Stimulated activated CD4-positive, alpha-beta T cell treated with anti-CD3 and anti-CD28 coated beads, Interleukin-1b, Interleukin-23, amount 100 ng/mL, for 24 hours (primary cell): ENCODE results near the gene CLTC.

Experiments
- DNase-seq, 4 experiments: peaks; one replicate each; pipeline ENCODE4 v3.0.0-alpha.2; 2020; ENCODE audit warnings: low read depth in 4 of 4, low spot score in 1 of 4

The CLTC gene

DNA sequence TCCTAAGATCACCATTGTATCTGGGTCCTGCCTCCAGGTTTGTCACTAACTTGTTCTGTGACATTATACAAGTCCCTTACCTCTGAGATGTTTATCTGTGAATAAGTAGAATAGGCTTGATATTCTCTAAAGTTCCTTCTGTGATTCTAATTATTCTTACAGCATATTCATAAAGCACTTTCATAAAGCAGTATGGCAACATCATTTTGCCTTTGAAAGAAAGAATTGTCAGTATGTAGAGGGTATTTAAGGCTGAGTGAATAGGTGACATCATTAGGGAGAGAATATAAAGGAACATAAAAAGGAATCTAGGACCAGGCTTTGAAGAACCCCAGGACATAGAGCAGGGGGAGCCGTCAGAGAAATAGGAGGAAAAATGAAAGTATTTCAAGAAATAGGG is 103.3 kb downstream of the CLTC start:
- DNase-seq = no peak

DNA sequence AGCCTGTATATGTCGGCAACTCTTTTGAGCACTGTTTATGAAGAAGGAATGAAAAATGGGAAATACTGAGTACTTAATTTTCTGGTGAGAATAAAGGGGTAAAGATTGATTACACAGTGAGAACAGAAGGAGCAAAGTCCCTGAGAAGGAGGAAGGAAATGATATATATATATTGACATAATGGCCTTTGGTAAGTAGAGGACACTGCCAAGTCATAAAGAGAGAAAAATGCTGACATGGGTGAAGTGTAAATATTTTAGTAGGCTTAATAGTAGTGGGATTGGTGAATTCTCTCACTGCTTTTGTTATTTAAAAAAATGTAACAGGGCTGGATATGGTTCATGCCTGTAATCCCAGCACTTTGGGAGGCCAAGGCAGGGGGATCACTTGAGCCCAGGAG is 103.9 kb downstream of the CLTC start:
- DNase-seq = no peak

DNA sequence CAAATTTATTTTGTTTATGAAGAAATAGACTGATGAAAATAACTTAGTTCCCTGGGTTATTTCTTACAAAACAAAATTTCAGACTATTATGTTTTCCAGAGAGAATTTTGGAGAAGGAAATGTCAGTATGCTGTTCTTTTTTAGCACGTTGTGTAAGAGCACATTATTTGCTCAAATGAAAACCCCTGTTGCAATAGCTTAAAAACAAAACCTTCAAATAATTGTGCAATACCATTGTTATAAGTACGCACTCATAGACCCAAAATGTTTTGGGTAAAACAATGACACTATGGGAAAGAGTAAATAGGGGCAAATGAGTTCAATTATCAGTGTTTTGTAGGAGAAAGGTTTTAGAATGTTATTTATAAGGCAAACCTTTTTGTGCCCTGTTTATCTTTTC is 106.0 kb downstream of the CLTC start:
- DNase-seq = no peak

DNA sequence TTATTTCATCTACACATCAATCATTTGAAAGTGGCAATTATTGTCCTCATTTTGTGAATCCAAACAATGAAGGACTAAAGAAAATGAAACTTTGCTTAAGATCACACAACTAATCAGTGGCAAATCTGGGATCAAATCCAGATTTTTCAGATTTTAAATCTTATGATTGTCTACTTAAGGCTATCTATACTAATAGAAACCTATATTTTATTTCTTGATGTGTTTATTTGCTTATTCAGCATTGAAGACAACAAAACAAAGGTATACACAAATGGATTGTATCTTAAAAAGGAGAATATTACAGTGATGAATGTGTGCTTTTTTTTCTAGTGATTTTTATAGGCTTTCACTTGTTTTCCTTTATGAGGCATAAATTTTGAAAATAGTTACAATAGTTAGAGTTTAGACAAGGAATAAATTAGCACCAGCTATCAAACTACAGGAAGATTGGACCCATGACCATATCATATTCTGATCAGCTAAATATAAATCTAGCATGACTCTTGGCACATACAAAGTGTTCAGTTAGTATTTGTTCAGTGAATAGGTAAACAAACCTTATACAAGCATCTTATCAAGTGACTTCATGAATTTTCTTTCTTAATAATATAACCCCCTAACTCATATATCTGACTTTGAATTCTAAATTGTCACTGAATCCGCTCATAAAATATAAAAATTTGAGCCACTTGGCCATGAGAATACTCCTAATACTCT is 108.3 kb downstream of the CLTC start:
- no peak for DNase-seq

DNA sequence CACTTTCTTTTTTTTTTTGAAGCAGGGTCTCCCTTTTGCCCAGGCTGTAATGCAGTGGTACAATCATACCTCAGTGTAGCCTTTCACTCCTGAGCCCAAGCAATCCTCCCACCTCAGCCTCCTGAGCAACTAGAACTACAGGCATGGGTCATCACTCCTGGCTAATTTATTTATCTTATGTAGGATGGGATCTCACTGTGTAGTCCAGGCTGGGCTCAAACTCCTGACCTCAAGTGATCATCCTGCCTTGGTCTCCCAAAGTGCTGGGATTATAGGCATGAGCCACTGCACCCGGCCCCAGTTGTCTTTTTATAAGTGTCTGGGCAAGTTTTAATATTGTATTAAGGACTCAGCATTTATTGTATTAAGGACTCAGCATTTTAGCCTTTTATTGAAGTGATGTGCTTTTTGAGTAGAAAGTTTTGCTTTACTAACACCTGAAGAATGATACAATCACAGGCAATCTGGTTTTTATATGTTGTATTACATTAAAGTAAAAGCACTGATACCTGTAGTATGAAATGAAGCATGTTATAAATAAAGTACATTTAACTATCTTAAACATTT is 110.7 kb downstream of the CLTC start:
- no peak for DNase-seq

DNA sequence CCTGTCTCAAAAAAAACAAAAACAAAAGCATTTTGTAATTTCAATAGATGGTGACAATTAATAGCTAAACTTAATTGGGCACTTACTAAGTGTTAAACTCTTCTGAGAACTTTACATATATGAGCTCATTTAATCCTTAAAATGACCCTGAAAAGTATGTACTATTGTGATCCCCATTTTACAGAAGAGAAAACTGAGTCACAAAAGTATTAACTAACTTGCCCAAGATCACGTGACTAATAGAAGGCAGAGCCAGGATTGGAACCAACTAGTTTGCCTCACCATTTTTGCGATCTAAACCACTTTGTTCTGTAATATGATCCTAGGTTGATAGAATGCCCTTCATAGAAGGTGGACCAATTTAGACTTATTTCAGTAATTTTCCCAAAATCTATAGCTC is 114.0 kb downstream of the CLTC start:
- no peak for DNase-seq

DNA sequence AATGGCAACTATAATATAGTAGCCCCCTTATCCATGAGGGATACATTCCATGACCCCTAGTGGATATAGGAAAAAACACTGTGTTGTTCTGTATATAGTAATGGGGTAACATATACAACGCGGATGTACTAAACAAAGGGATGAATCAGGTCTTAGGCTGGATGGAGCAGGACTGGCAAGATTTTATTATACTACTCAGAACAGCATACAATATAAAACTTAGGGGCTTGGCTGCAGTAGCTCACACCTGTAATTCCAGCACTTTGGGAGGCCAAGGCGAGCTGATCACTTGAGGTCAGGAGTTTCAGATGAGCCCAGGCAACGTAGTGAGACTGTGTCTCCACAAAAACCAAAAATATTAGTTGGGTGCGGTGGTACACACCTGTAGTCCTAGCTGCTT is 114.5 kb downstream of the CLTC start:
- no peak for DNase-seq

DNA sequence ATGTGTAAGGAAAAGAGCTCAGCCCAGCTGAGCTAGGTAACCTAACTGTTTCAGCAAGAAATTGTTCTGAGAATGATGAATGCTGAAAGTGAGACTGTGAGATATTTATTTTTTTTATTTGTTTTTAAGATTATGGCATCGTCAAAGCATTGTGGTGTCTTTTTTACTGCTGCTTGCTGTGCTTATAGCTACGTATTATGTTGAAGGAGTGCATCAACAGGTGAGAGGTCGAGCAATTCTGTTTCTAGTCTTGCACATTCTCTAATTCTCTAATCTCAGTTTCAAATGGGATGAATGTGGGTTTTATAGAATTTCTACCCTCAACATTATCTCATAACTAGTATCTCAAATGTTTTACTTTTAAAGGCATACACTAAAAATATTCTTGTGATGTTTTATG is 117.6 kb downstream of the CLTC start:
- DNase-seq = no peak

DNA sequence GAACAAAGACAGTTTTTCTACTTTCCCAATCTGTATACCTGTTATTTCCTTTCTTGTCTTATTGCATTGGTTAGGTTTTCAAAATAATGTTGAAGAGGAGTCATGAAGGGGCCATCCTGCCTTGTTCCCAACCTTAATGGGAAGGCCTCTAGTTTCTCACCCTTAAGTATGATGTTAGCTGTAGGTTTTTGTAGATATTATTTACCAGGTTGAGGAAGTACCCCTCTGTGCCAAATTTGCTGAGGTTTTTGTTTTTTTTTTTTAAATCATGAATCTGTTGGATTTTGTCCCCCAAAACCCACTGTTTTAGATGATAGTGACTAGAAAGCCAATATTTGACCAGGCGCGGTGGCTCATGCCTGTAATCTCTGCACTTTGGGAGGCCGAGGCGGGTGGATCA is 124.1 kb downstream of the CLTC start:
- no peak for DNase-seq

DNA sequence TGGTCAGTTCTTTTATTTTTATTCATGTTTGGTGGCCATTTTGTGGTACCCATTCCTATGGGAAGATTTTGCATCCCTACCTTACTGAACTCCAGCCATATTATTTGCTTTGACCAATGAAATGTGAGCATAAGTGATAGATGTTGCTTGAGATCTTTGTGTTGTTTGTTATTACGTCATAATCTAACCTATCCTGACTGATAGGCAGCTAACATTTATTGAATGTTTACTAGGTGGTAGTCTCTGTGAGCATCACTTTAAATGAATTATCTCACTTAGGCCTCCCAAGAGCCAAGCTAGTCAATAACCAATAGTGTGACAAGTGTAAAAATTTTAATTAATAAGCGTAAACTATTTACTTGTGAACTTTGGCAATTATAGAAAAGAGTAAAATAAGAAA is 125.3 kb downstream of the CLTC start:
- DNase-seq = no peak
